EH (cell line): Measurements from ENCODE around the gene LAD1.
A peak's percentile ranks its signal among the peaks of the same experiment; 100 is the strongest.

Source experiments
- DNase-seq: peaks from one replicate; pipeline ENCODE4 v3.0.0-alpha.2; 2015; ENCODE audit warnings: low read depth

The LAD1 gene

GRCh38 chr1:201347498-201348210 lies 51.5 kb downstream of the LAD1 start:
- DNase-seq = no peak

- DNase-seq = no peak
Measured at GRCh38 chr1:201346987-201347386, 52.1 kb downstream of the LAD1 start.

GRCh38 chr1:201346337-201346939 lies 52.7 kb downstream of the LAD1 start:
- peak; percentile 71 for DNase-seq

GRCh38 chr1:201345081-201345355 lies 54.1 kb downstream of the LAD1 start:
- DNase-seq = no peak

GRCh38 chr1:201344206-201345080 lies 54.7 kb downstream of the LAD1 start:
- DNase-seq = no peak

GRCh38 chr1:201341377-201341776 lies 57.7 kb downstream of the LAD1 start:
- DNase-seq = no peak

GRCh38 chr1:201336711-201337450 lies 62.2 kb downstream of the LAD1 start:
- no peak for DNase-seq

- no peak for DNase-seq
Measured at GRCh38 chr1:201335901-201336300, 63.2 kb downstream of the LAD1 start.

- DNase-seq = no peak
Measured at GRCh38 chr1:201335174-201335870, 63.8 kb downstream of the LAD1 start.

- DNase-seq = peak; percentile 9
Measured at GRCh38 chr1:201334325-201335173, 64.6 kb downstream of the LAD1 start.

- DNase-seq = no peak
Measured at GRCh38 chr1:201332616-201333335, 66.3 kb downstream of the LAD1 start.

- no peak for DNase-seq
Measured at GRCh38 chr1:201332021-201332420, 67.1 kb downstream of the LAD1 start.

GRCh38 chr1:201331166-201331565 lies 68.0 kb downstream of the LAD1 start:
- no peak for DNase-seq
